PC-9 (cell line): ENCODE measurements around the gene ATP11A.

Source experiments
- CTCF ChIP-seq: fragments of 200-600 bp; sonication (generic); conservative IDR thresholded peaks from 2 replicates; pipeline ENCODE4 v1.6.1; 2017; ENCODE audit warnings: mixed run types, antibody characterized with exemption, mild to moderate bottlenecking, moderate library complexity
- EZH2 ChIP-seq: fragments of 200-600 bp; sonication (generic); IDR thresholded peaks from 2 replicates; pipeline ENCODE4 v1.8.0; 2017; ENCODE audit warnings: antibody characterized with exemption, low read depth

GRCh38 chr13:112692586-112692985 is 2.7 kb downstream of the ATP11A start:
- TF ChIP-seq CTCF (no peak), EZH2 (no peak)
